Measurements from ENCODE around the gene MEA1.

MEA1 gene

GRCh38 chr6:43024436-43024835, 10.7 kb upstream of the MEA1 start:
- Histone ChIP-seq H3K9me2 (replicated peaks; ENCODE audit: low read depth, low read length) (no peaks in the 10 kb centered on the region), H3F3A (ENCODE audit: low read depth) (no peaks in the 10 kb centered on the region), H3K36me3 (ENCODE audit: insufficient read depth, low read length) (peaks cover 35% of the 10 kb centered on the region; the same call in 1 of the 2 replicates)

DNA sequence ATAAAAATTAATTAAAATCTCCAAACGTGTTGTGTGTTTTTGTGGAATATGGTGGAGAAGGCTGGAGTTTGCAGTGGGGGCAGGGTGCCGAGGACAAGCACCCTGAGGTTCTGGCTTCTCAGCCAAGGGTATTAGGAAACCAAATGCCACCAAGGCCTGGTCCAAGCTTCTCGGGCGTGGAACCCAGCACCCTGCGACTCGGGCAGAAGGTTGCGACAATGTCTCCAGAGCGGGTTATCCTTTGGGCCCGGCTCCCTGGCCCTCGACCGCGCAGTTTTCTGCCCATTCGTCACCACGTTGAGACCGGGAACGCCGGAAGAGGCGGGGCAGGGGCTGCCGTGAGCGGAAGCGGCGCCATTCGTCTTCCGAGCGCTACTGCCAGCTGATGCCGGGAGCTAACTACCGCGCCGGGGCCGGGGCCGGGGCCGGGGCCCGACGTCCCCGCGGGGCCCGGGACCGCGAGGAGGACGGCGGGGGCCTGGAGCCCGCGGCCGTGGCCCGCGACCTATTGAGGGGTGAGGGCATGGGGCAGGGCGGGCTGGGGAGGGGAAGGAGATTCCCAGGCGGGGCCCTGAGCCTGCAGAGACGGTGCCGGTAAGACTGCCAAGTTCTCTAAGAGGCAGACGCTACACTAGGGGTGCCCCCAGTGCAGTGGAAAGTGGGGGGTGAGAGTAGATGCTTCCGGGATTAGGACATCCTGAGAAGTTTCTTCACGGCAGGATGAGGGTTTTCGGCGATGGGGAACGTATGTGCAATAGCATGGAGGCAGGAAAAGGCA, 7.7 kb upstream of the MEA1 start, which contains the start of gene RRP36:
TSS of gene RRP36 (plus strand) at position 354 of the 778 bp plus-strand sequence. CDS start at position 386, 32 bp downstream.
- H3K79me2 ChIP-seq (ENCODE audit: insufficient read depth, low read length), result peaks cover 58% of the 10 kb centered on the region
- peaks cover 28% of the 10 kb centered on the region for H3K4me1 ChIP-seq (ENCODE audit: insufficient read depth, low read length, poor library complexity, severe bottlenecking)
- peak within 1 kb of the TSS; percentile 94 for H3K4me2 ChIP-seq (ENCODE audit: low read depth, low read length, poor library complexity, severe bottlenecking)
- peak within 1 kb of the TSS; percentile 53 for H2AFZ ChIP-seq (ENCODE audit: low read length)
- H3K27me3 ChIP-seq (ENCODE audit: insufficient read depth, low read length, poor library complexity, severe bottlenecking), result no peaks in the 10 kb centered on the region
- H3K4me3 ChIP-seq (ENCODE audit: low read length, poor library complexity, severe bottlenecking), result peak within 1 kb of the TSS; percentile 90
- H3K36me3 ChIP-seq (ENCODE audit: insufficient read depth, low read length), result peaks cover 17% of the 10 kb centered on the region; the same call in 1 of the 2 replicates
- H3K9ac ChIP-seq (ENCODE audit: low read depth, low read length, poor library complexity, severe bottlenecking), result peak within 1 kb of the TSS; percentile 80
- no peaks in the 10 kb centered on the region for H3K9me2 ChIP-seq (replicated peaks; ENCODE audit: low read depth, low read length)
- no peaks in the 10 kb centered on the region for H3F3A ChIP-seq (ENCODE audit: low read depth)
- peaks cover 23% of the 10 kb centered on the region for H4K20me1 ChIP-seq (ENCODE audit: insufficient read depth, low read length, poor library complexity, severe bottlenecking)
- no peak for TF ChIP-seq EZH2phosphoT487 (IDR thresholded peaks at IDR 0.05; ENCODE audit: borderline replicate concordance)
- TF ChIP-seq CTCF (conservative IDR thresholded peaks at IDR 0.05; ENCODE audit: low read length), result no peak
- H3K9me3 ChIP-seq (ENCODE audit: insufficient read depth, low read depth, low read length), result no peaks in the 10 kb centered on the region

More at GRCh38 chr6:43024436-43024835, 10.7 kb upstream of the MEA1 start:
- TF ChIP-seq CTCF (conservative IDR thresholded peaks at IDR 0.05; ENCODE audit: low read length) (no peak), EZH2phosphoT487 (IDR thresholded peaks at IDR 0.05; ENCODE audit: borderline replicate concordance) (no peak)
- Histone ChIP-seq H3K4me1 (ENCODE audit: insufficient read depth, low read length, poor library complexity, severe bottlenecking) (peaks cover 23% of the 10 kb centered on the region), H3K9me3 (ENCODE audit: insufficient read depth, low read depth, low read length) (no peaks in the 10 kb centered on the region), H3K4me2 (ENCODE audit: low read depth, low read length, poor library complexity, severe bottlenecking) (peak overlapping the region; percentile 34), H3K9ac (ENCODE audit: low read depth, low read length, poor library complexity, severe bottlenecking) (no peak overlapping the region), H3K79me2 (ENCODE audit: insufficient read depth, low read length) (peaks cover 44% of the 10 kb centered on the region), H3K27me3 (ENCODE audit: insufficient read depth, low read length, poor library complexity, severe bottlenecking) (no peaks in the 10 kb centered on the region), H4K20me1 (ENCODE audit: insufficient read depth, low read length, poor library complexity, severe bottlenecking) (peaks cover 23% of the 10 kb centered on the region), H3K4me3 (ENCODE audit: low read length, poor library complexity, severe bottlenecking) (no peak overlapping the region), H2AFZ (ENCODE audit: low read length) (no peak overlapping the region)

DNA sequence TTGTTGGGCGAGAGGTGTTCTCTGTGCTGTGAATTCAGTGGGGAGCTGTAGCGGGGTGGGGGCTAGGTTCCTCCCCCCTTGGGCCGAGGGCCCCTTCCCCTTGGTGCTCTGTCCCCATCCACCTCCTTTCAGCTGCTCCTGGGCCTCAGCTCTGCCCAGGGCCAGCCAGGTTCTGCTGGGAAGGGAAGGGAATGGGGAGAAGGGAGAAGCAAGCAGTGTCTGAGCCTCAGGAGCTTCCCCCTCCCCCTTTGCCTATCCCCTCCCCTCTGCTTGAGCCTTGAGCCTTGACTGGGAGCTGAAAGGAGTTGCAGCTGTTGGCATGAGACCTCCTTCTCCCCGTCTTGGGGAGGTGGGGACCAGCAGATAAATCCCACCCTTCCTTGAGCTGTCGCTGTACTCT, 7.1 kb upstream of the MEA1 start:
- Histone ChIP-seq H4K20me1 (ENCODE audit: insufficient read depth, low read length, poor library complexity, severe bottlenecking) (peaks cover 23% of the 10 kb centered on the region), H3K4me2 (ENCODE audit: low read depth, low read length, poor library complexity, severe bottlenecking) (peak overlapping the region; percentile 94), H3K9me2 (replicated peaks; ENCODE audit: low read depth, low read length) (no peaks in the 10 kb centered on the region), H3K9me3 (ENCODE audit: insufficient read depth, low read depth, low read length) (no peaks in the 10 kb centered on the region), H3K4me3 (ENCODE audit: low read length, poor library complexity, severe bottlenecking) (peak overlapping the region; percentile 90), H3K79me2 (ENCODE audit: insufficient read depth, low read length) (peaks cover 64% of the 10 kb centered on the region), H2AFZ (ENCODE audit: low read length) (peak overlapping the region; percentile 53), H3K27me3 (ENCODE audit: insufficient read depth, low read length, poor library complexity, severe bottlenecking) (no peaks in the 10 kb centered on the region), H3K36me3 (ENCODE audit: insufficient read depth, low read length) (peaks cover 15% of the 10 kb centered on the region; the same call in 1 of the 2 replicates), H3F3A (ENCODE audit: low read depth) (no peaks in the 10 kb centered on the region), H3K4me1 (ENCODE audit: insufficient read depth, low read length, poor library complexity, severe bottlenecking) (peaks cover 34% of the 10 kb centered on the region), H3K9ac (ENCODE audit: low read depth, low read length, poor library complexity, severe bottlenecking) (peak overlapping the region; percentile 80)
- TF ChIP-seq CTCF (conservative IDR thresholded peaks at IDR 0.05; ENCODE audit: low read length), result no peak
- TF ChIP-seq EZH2phosphoT487 (IDR thresholded peaks at IDR 0.05; ENCODE audit: borderline replicate concordance), result no peak
